Nephron progenitor cell (in vitro differentiated cells): ENCODE results near the gene C19orf53.

ENCODE experiments used
- DNase-seq: peaks from one replicate; pipeline ENCODE4 v3.0.0; 2021
- H3K27ac Mint-ChIP-seq: 2 replicates; pipeline ENCODE4 v1.8.0; 2021; ENCODE audit warnings: mild to moderate bottlenecking, moderate library complexity, mixed read lengths
- H3K27me3 Mint-ChIP-seq: 2 replicates; pipeline ENCODE4 v1.8.0; 2021; ENCODE audit warnings: mild to moderate bottlenecking, low read depth, mixed read lengths; ENCODE audit not compliant: poor library complexity
- H3K36me3 Mint-ChIP-seq: 2 replicates; pipeline ENCODE4 v1.8.0; 2021; ENCODE audit warnings: low read depth, mixed read lengths
- H3K4me1 Mint-ChIP-seq: 2 replicates; pipeline ENCODE4 v1.8.0; 2021; ENCODE audit warnings: mixed read lengths
- H3K4me3 Mint-ChIP-seq: 2 replicates; pipeline ENCODE4 v1.8.0; 2021; ENCODE audit warnings: mild to moderate bottlenecking, moderate library complexity, mixed read lengths
- H3K9me3 Mint-ChIP-seq: 2 replicates; pipeline ENCODE4 v1.8.0; 2021; ENCODE audit warnings: mild to moderate bottlenecking, moderate library complexity, mixed read lengths
- CTCF ChIP-seq: fragments of 200-600 bp; sonication (generic); IDR thresholded peaks from 2 replicates; pipeline ENCODE4 v1.5.0; 2021; ENCODE audit warnings: antibody characterized with exemption

The C19orf53 gene

GRCh38 chr19:13821292-13821691, 47.0 kb downstream of the C19orf53 start:
- Mint-ChIP-seq H3K4me3 (no peak overlapping the region), H3K27ac (no peak overlapping the region), H3K4me1 (peaks cover 23% of the 10 kb centered on the region), H3K36me3 (peaks cover 53% of the 10 kb centered on the region), H3K27me3 (peaks cover 4% of the 10 kb centered on the region), H3K9me3 (no peaks in the 10 kb centered on the region)
- TF ChIP-seq CTCF: no peak
- no peak for DNase-seq

- peaks cover 4% of the 10 kb centered on the region for H3K27me3 Mint-ChIP-seq
- no peak for DNase-seq
- TF ChIP-seq CTCF: no peak
- peaks cover 55% of the 10 kb centered on the region for H3K36me3 Mint-ChIP-seq
- H3K9me3 Mint-ChIP-seq: no peaks in the 10 kb centered on the region
- no peak overlapping the region for H3K4me3 Mint-ChIP-seq
- peaks cover 29% of the 10 kb centered on the region for H3K4me1 Mint-ChIP-seq
- H3K27ac Mint-ChIP-seq: peak overlapping the region; percentile 70
Measured at GRCh38 chr19:13823256-13823655, 49.0 kb downstream of the C19orf53 start.

- peaks cover 4% of the 10 kb centered on the region for H3K27me3 Mint-ChIP-seq
- peak overlapping the region; percentile 61 for H3K27ac Mint-ChIP-seq
- H3K4me1 Mint-ChIP-seq: peaks cover 26% of the 10 kb centered on the region
- H3K4me3 Mint-ChIP-seq: no peak overlapping the region
- no peak for DNase-seq
- TF ChIP-seq CTCF: no peak
- H3K9me3 Mint-ChIP-seq: no peaks in the 10 kb centered on the region
- H3K36me3 Mint-ChIP-seq: peaks cover 60% of the 10 kb centered on the region
Measured at GRCh38 chr19:13823901-13824300, 49.6 kb downstream of the C19orf53 start.

GRCh38 chr19:13824703-13825102, 50.4 kb downstream of the C19orf53 start:
- H3K4me3 Mint-ChIP-seq: no peak overlapping the region
- peaks cover 4% of the 10 kb centered on the region for H3K27me3 Mint-ChIP-seq
- peaks cover 26% of the 10 kb centered on the region for H3K4me1 Mint-ChIP-seq
- no peak for DNase-seq
- H3K9me3 Mint-ChIP-seq: no peaks in the 10 kb centered on the region
- TF ChIP-seq CTCF: no peak
- H3K27ac Mint-ChIP-seq: no peak overlapping the region
- H3K36me3 Mint-ChIP-seq: peaks cover 66% of the 10 kb centered on the region

- peak overlapping the region; percentile 97 for H3K27ac Mint-ChIP-seq
- H3K4me1 Mint-ChIP-seq: peaks cover 26% of the 10 kb centered on the region
- no peak overlapping the region for H3K4me3 Mint-ChIP-seq
- no peak for TF ChIP-seq CTCF
- H3K36me3 Mint-ChIP-seq: peaks cover 67% of the 10 kb centered on the region
- H3K9me3 Mint-ChIP-seq: no peaks in the 10 kb centered on the region
- H3K27me3 Mint-ChIP-seq: peaks cover 4% of the 10 kb centered on the region
- peak; percentile 79 for DNase-seq
Measured at GRCh38 chr19:13825489-13826441, 51.5 kb downstream of the C19orf53 start.
